HG02610 (cell line): ENCODE data around the gene ERP44.
"Not testable (repeated sequence)": the region's sequence is repeated elsewhere in the genome, so short reads cannot be mapped to it uniquely, and the experiment has no call there.

Source experiments
- ATAC-seq: cut with Tn5 transposase; IDR thresholded peaks from one replicate; pipeline ENCODE4 v1.9.1; 2021; ENCODE audit warnings: mild to moderate bottlenecking, moderate library complexity; ENCODE audit not compliant: unreplicated experiment

The ERP44 gene

GRCh38 chr9:100070104-100071041, 28.4 kb downstream of the ERP44 start:
- no peak for ATAC-seq

GRCh38 chr9:100069068-100069467, 29.7 kb downstream of the ERP44 start:
- ATAC-seq = not testable (repeated sequence)

GRCh38 chr9:100067990-100068389, 30.8 kb downstream of the ERP44 start:
- ATAC-seq = not testable (repeated sequence)

- ATAC-seq = peak; percentile 72
These were observed 32.3 kb downstream of the ERP44 start for GRCh38 chr9:100066539-100066938.

GRCh38 chr9:100064872-100065581, 33.8 kb downstream of the ERP44 start:
- ATAC-seq = no peak

GRCh38 chr9:100063185-100063584, 35.6 kb downstream of the ERP44 start:
- ATAC-seq = no peak

GRCh38 chr9:100062683-100063082, 36.1 kb downstream of the ERP44 start:
- not testable (repeated sequence) for ATAC-seq

GRCh38 chr9:100058699-100059579, 39.9 kb downstream of the ERP44 start:
- ATAC-seq = peak; percentile 87

- no peak for ATAC-seq
These were observed 41.2 kb downstream of the ERP44 start for GRCh38 chr9:100057624-100058023.

GRCh38 chr9:100056561-100056960, 42.2 kb downstream of the ERP44 start:
- ATAC-seq = no peak

- no peak for ATAC-seq
These were observed 46.4 kb downstream of the ERP44 start for GRCh38 chr9:100052375-100052774.

GRCh38 chr9:100049551-100049950, 49.2 kb downstream of the ERP44 start:
- no peak for ATAC-seq

- no peak for ATAC-seq
These were observed 60.3 kb downstream of the ERP44 start for GRCh38 chr9:100038472-100038871.

- no peak for ATAC-seq
These were observed 64.8 kb downstream of the ERP44 start for GRCh38 chr9:100033877-100034551.

GRCh38 chr9:100030548-100030947, 68.3 kb downstream of the ERP44 start:
- peak; percentile 53 for ATAC-seq

- ATAC-seq = no peak
These were observed 69.5 kb downstream of the ERP44 start for GRCh38 chr9:100029251-100029650.

GRCh38 chr9:100028201-100028784, 70.5 kb downstream of the ERP44 start:
- ATAC-seq = peak; percentile 88

- ATAC-seq = no peak
These were observed 71.3 kb downstream of the ERP44 start for GRCh38 chr9:100027543-100027942.

- no peak for ATAC-seq
These were observed 76.9 kb downstream of the ERP44 start for GRCh38 chr9:100021931-100022330.
